Esophagus muscularis mucosa (tissue), 4 donors: ENCODE results near the gene ALG12.

Experiments used
- EP300 ChIP-seq: sonication (generic); formaldehyde crosslinking; IDR thresholded peaks from one replicate; pipeline ENCODE4 v1.6.1; 2017; ENCODE audit warnings: antibody characterized with exemption
- POLR2A ChIP-seq: fragments of 450-650 bp; IDR thresholded peaks from one replicate; pipeline ENCODE4 v1.6.1; 2017; ENCODE audit warnings: antibody characterized with exemption, moderate library complexity, mild to moderate bottlenecking, low read depth
- POLR2AphosphoS5 ChIP-seq, 2 donors: sonication (generic); formaldehyde crosslinking; IDR thresholded peaks; one replicate each; pipeline ENCODE4 v1.6.1; 2017; ENCODE audit warnings: antibody characterized with exemption in 2 of 2
- TF ChIP-seq, protein P1 (sequence below), 3 experiments: fragments of 200-600 bp in 2 of 3; fragments of 450-650 bp in 1 of 3; sonication (generic) in 2 of 3; IDR thresholded peaks; one replicate each; pipeline ENCODE4 v1.5.1; 2017 to 2019; ENCODE audit warnings: antibody characterized with exemption in 3 of 3, mild to moderate bottlenecking in 2 of 3, moderate library complexity in 1 of 3

DNA sequence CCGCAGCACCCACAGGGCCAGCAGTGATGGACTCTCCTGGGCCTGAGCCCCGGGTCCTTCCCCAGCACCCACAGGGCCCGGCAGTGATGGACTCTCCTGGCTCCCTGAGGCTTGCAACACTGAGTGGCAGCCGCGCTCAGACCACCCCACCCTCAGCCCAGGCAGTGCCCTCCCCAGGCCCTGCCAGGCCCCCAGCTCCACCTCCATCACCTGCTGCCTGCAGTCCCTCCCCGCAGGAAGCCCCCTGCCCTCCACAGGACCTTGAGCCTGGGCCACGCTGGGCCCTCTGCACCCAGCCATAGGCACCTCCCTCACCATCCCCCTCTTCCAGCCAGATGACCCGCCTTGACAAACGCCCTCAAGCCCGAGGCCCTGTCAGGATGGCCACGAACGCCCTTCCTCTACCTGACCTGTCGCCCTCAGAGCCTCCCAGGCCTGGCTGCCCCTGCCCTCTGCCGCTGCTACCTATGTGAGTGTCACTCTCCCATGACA is 11.4 kb downstream of the ALG12 start:
- TF ChIP-seq POLR2AphosphoS5 (IDR thresholded peaks at IDR 0.05), result no peak
- no peak for TF ChIP-seq POLR2A
- TF ChIP-seq, protein P1, sequence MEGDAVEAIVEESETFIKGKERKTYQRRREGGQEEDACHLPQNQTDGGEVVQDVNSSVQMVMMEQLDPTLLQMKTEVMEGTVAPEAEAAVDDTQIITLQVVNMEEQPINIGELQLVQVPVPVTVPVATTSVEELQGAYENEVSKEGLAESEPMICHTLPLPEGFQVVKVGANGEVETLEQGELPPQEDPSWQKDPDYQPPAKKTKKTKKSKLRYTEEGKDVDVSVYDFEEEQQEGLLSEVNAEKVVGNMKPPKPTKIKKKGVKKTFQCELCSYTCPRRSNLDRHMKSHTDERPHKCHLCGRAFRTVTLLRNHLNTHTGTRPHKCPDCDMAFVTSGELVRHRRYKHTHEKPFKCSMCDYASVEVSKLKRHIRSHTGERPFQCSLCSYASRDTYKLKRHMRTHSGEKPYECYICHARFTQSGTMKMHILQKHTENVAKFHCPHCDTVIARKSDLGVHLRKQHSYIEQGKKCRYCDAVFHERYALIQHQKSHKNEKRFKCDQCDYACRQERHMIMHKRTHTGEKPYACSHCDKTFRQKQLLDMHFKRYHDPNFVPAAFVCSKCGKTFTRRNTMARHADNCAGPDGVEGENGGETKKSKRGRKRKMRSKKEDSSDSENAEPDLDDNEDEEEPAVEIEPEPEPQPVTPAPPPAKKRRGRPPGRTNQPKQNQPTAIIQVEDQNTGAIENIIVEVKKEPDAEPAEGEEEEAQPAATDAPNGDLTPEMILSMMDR (IDR thresholded peaks at IDR 0.05), result no peak
- TF ChIP-seq EP300, result no peak
